WTC11 (cell line): Measurements from ENCODE around the gene PNISR.

ENCODE experiments used
- CREB1 ChIP-seq: sonication (generic); formaldehyde crosslinking; IDR thresholded peaks from 2 replicates; pipeline ENCODE4 v1.8.0; 2023; ENCODE audit warnings: mild to moderate bottlenecking, missing genetic modification reagents
- NFE2L1 ChIP-seq: sonication (generic); formaldehyde crosslinking; IDR thresholded peaks from 2 replicates; pipeline ENCODE4 v1.8.1; 2023; ENCODE audit warnings: missing genetic modification reagents
- NR3C1 ChIP-seq: sonication (generic); formaldehyde crosslinking; conservative IDR thresholded peaks from 2 replicates; pipeline ENCODE4 v1.8.1; 2023; ENCODE audit warnings: low read depth, mild to moderate bottlenecking, missing genetic modification reagents
- SMAD4 ChIP-seq: sonication (generic); formaldehyde crosslinking; IDR thresholded peaks from 2 replicates; pipeline ENCODE4 v1.8.0; 2022; ENCODE audit warnings: mild to moderate bottlenecking, missing genetic modification reagents
- TF ChIP-seq, protein P1 (sequence below): fragments of 200-600 bp; IDR thresholded peaks from 2 replicates; pipeline ENCODE4 v1.8.0; 2022; ENCODE audit warnings: antibody characterized with exemption
- TF ChIP-seq, protein P2 (sequence below): fragments of 250-450 bp; sonication (Bioruptor Pico); IDR thresholded peaks from 2 replicates; pipeline ENCODE4 v1.9.0; 2021; ENCODE audit warnings: mild to moderate bottlenecking
- TF ChIP-seq, protein P3 (sequence below): sonication (generic); formaldehyde crosslinking; IDR thresholded peaks from 2 replicates; pipeline ENCODE4 v1.8.1; 2022; ENCODE audit warnings: low read depth, missing genetic modification reagents, borderline replicate concordance
- TF ChIP-seq, protein P4 (sequence below): sonication (generic); formaldehyde crosslinking; IDR thresholded peaks from 2 replicates; pipeline ENCODE4 v1.8.0; 2022; ENCODE audit warnings: mild to moderate bottlenecking, missing genetic modification reagents
- TF ChIP-seq, protein P5 (sequence below): fragments of 250-450 bp; sonication (Bioruptor Pico); IDR thresholded peaks from 2 replicates; pipeline ENCODE4 v1.9.0; 2021; ENCODE audit warnings: mild to moderate bottlenecking, borderline replicate concordance
- TF ChIP-seq, protein P6 (sequence below): sonication (generic); formaldehyde crosslinking; IDR thresholded peaks from 2 replicates; pipeline ENCODE4 v1.8.1; 2022; ENCODE audit warnings: missing genetic modification reagents, borderline replicate concordance

GRCh38 chr6:99426451-99426757, 1.3 kb upstream of the PNISR start:
- TF ChIP-seq NR3C1 (CRISPR knock-in tag), result no peak
- TF ChIP-seq, protein P1, sequence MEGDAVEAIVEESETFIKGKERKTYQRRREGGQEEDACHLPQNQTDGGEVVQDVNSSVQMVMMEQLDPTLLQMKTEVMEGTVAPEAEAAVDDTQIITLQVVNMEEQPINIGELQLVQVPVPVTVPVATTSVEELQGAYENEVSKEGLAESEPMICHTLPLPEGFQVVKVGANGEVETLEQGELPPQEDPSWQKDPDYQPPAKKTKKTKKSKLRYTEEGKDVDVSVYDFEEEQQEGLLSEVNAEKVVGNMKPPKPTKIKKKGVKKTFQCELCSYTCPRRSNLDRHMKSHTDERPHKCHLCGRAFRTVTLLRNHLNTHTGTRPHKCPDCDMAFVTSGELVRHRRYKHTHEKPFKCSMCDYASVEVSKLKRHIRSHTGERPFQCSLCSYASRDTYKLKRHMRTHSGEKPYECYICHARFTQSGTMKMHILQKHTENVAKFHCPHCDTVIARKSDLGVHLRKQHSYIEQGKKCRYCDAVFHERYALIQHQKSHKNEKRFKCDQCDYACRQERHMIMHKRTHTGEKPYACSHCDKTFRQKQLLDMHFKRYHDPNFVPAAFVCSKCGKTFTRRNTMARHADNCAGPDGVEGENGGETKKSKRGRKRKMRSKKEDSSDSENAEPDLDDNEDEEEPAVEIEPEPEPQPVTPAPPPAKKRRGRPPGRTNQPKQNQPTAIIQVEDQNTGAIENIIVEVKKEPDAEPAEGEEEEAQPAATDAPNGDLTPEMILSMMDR, result no peak
- TF ChIP-seq, protein P2, sequence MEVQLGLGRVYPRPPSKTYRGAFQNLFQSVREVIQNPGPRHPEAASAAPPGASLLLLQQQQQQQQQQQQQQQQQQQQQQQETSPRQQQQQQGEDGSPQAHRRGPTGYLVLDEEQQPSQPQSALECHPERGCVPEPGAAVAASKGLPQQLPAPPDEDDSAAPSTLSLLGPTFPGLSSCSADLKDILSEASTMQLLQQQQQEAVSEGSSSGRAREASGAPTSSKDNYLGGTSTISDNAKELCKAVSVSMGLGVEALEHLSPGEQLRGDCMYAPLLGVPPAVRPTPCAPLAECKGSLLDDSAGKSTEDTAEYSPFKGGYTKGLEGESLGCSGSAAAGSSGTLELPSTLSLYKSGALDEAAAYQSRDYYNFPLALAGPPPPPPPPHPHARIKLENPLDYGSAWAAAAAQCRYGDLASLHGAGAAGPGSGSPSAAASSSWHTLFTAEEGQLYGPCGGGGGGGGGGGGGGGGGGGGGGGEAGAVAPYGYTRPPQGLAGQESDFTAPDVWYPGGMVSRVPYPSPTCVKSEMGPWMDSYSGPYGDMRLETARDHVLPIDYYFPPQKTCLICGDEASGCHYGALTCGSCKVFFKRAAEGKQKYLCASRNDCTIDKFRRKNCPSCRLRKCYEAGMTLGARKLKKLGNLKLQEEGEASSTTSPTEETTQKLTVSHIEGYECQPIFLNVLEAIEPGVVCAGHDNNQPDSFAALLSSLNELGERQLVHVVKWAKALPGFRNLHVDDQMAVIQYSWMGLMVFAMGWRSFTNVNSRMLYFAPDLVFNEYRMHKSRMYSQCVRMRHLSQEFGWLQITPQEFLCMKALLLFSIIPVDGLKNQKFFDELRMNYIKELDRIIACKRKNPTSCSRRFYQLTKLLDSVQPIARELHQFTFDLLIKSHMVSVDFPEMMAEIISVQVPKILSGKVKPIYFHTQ (CRISPR knock-in tag), result no peak
- no peak for TF ChIP-seq SMAD4 (CRISPR knock-in tag)
- TF ChIP-seq, protein P3, sequence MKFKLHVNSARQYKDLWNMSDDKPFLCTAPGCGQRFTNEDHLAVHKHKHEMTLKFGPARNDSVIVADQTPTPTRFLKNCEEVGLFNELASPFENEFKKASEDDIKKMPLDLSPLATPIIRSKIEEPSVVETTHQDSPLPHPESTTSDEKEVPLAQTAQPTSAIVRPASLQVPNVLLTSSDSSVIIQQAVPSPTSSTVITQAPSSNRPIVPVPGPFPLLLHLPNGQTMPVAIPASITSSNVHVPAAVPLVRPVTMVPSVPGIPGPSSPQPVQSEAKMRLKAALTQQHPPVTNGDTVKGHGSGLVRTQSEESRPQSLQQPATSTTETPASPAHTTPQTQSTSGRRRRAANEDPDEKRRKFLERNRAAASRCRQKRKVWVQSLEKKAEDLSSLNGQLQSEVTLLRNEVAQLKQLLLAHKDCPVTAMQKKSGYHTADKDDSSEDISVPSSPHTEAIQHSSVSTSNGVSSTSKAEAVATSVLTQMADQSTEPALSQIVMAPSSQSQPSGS (CRISPR knock-in tag), result no peak
- TF ChIP-seq NFE2L1, result no peak
- TF ChIP-seq CREB1 (CRISPR knock-in tag), result no peak
- TF ChIP-seq, protein P4, sequence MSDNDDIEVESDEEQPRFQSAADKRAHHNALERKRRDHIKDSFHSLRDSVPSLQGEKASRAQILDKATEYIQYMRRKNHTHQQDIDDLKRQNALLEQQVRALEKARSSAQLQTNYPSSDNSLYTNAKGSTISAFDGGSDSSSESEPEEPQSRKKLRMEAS (CRISPR knock-in tag), result no peak
- TF ChIP-seq, protein P5, sequence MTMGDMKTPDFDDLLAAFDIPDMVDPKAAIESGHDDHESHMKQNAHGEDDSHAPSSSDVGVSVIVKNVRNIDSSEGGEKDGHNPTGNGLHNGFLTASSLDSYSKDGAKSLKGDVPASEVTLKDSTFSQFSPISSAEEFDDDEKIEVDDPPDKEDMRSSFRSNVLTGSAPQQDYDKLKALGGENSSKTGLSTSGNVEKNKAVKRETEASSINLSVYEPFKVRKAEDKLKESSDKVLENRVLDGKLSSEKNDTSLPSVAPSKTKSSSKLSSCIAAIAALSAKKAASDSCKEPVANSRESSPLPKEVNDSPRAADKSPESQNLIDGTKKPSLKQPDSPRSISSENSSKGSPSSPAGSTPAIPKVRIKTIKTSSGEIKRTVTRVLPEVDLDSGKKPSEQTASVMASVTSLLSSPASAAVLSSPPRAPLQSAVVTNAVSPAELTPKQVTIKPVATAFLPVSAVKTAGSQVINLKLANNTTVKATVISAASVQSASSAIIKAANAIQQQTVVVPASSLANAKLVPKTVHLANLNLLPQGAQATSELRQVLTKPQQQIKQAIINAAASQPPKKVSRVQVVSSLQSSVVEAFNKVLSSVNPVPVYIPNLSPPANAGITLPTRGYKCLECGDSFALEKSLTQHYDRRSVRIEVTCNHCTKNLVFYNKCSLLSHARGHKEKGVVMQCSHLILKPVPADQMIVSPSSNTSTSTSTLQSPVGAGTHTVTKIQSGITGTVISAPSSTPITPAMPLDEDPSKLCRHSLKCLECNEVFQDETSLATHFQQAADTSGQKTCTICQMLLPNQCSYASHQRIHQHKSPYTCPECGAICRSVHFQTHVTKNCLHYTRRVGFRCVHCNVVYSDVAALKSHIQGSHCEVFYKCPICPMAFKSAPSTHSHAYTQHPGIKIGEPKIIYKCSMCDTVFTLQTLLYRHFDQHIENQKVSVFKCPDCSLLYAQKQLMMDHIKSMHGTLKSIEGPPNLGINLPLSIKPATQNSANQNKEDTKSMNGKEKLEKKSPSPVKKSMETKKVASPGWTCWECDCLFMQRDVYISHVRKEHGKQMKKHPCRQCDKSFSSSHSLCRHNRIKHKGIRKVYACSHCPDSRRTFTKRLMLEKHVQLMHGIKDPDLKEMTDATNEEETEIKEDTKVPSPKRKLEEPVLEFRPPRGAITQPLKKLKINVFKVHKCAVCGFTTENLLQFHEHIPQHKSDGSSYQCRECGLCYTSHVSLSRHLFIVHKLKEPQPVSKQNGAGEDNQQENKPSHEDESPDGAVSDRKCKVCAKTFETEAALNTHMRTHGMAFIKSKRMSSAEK, result no peak
- TF ChIP-seq, protein P6, sequence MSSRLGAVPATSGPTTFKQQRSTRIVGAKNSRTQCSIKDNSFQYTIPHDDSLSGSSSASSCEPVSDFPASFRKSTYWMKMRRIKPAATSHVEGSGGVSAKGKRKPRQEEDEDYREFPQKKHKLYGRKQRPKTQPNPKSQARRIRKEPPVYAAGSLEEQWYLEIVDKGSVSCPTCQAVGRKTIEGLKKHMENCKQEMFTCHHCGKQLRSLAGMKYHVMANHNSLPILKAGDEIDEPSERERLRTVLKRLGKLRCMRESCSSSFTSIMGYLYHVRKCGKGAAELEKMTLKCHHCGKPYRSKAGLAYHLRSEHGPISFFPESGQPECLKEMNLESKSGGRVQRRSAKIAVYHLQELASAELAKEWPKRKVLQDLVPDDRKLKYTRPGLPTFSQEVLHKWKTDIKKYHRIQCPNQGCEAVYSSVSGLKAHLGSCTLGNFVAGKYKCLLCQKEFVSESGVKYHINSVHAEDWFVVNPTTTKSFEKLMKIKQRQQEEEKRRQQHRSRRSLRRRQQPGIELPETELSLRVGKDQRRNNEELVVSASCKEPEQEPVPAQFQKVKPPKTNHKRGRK, result no peak
